Adrenal gland (tissue), 12 donors: Measurements from ENCODE around the gene MIA3. TPM values are rescaled to one million over a fixed set of nuclear protein-coding genes. Genes with fewer than 3 reads are reported as not detected.

ENCODE experiments used
- DNase-seq, 7 donors: peaks; one replicate each; pipeline ENCODE4 v3.0.0-alpha.2; 2019 to 2020
- H3K27ac ChIP-seq, 5 donors: fragments of 200-600 bp; sonication (generic) in 4 of 5; 1 replicate in 3 of 5; 2 replicates in 2 of 5; pipeline versions ENCODE4 v1.5.1 to v1.8.0; 2016 to 2020; ENCODE audit warnings: mild to moderate bottlenecking in 1 of 5
- H3K27me3 ChIP-seq: fragments of 200-600 bp; 2 replicates; pipeline ENCODE4 v1.8.0; 2021
- H3K36me3 ChIP-seq, 2 donors: fragments of 200-600 bp; replicated peaks in 1 of 2; 1 replicate in 1 of 2; 2 replicates in 1 of 2; pipeline versions ENCODE4 v1.5.1 to v1.8.0; 2018 to 2022
- H3K4me1 ChIP-seq, 2 donors: fragments of 200-600 bp; replicated peaks in 1 of 2; 1 replicate in 1 of 2; 2 replicates in 1 of 2; pipeline versions ENCODE4 v1.5.1 to v1.8.0; 2018 to 2021
- H3K4me3 ChIP-seq, 4 donors: fragments of 200-600 bp; sonication (generic) in 3 of 4; one replicate each; pipeline ENCODE4 v1.5.1; 2016 to 2018
- H3K9me3 ChIP-seq, 3 donors: fragments of 200-600 bp; sonication (generic) in 1 of 3; replicated peaks in 1 of 3; 1 replicate in 2 of 3; 2 replicates in 1 of 3; pipeline versions ENCODE4 v1.5.1 to v1.8.0; 2016 to 2021
- CTCF ChIP-seq, 6 experiments: fragments of 450-650 bp in 4 of 6; fragments of 200-600 bp in 2 of 6; sonication (generic) in 1 of 6; IDR thresholded peaks; 1 replicate in 5 of 6; 2 replicates in 1 of 6; pipeline versions ENCODE4 v1.5.1 to v1.8.0; 2016 to 2021; ENCODE audit warnings: antibody characterized with exemption in 6 of 6, mild to moderate bottlenecking in 2 of 6, moderate library complexity in 1 of 6
- POLR2A ChIP-seq, 2 donors: fragments of 450-650 bp; IDR thresholded peaks; one replicate each; pipeline ENCODE4 v1.6.1; 2017; ENCODE audit warnings: antibody characterized with exemption in 2 of 2, mild to moderate bottlenecking in 2 of 2, moderate library complexity in 1 of 2
- WGBS, 4 donors: extraction: QIAGEN DNeasy Blood & Tissue Kit in 2 of 4; methylation state at CpG; one replicate each; pipeline versions ENCODE4 v1.1.5 to v1.1.7; 2013 to 2017; 5-methylcytosine and 5-hydroxymethylcytosine counted together
- intact Hi-C, 2 donors: fragments of 100-400 bp; cut with DNase I; formaldehyde crosslinking; loops; one replicate each; pipeline versions ENCODE4 v1.14.1 to v1.15.0; 2022 to 2023
- polyA plus RNA-seq, 3 donors: library from polyadenylated mRNA; stranded (reverse); fragments of 200-250 nt in 2 of 3; fragments of 350-450 nt in 1 of 3; fragmentation: Illumina TruSeq in 1 of 3; extraction: RNeasy Lipid Tissue Mini Kit (QIAGEN cat#74804) in 1 of 3; gene quantifications; one replicate each; pipeline ENCODE4 v1.2.3, GENCODE V29; 2013 to 2014
- total RNA-seq, 9 donors: library from RNA; depleted of rRNA in 4 of 9; stranded (reverse); fragments of >200 nt in 4 of 9; fragments of 120-200 nt in 1 of 9; fragmentation: NEBNext Ultra II Directional in 1 of 9; extraction: Animal tissue kit (Norgen Biotek cat#: 25700) in 1 of 9; gene quantifications; one replicate each; pipeline versions ENCODE4 v1.1.0 to v1.2.4, GENCODE V29; 2013 to 2023
- donor health status: healthy with polysubstance abuse.
- donor health status: Bipolar disorder and iron deficiency.
- donor health status: DM: yes; HTN: yes; CAD: no.
- donor health status: DM: no; HTN: no; CAD: no.
- donor health status: DM: no; HTN: no; CAD: no.
- donor health status: DM: yes; HTN: yes; CAD: no.

The MIA3 gene
- total and polyA plus RNA-seq, 12 donors, result 33.1 to 146 (median 65.9) TPM

GRCh38 chr1:222713091-222713961 is 95.4 kb downstream of the MIA3 start:
- Histone ChIP-seq H3K4me3 (peak overlapping the region; percentile 43 to 97 (median 80)), H3K4me1 (peaks cover 0 to 22% of the 10 kb centered on the region in 2 donors), H3K9me3 (no peaks in the 10 kb centered on the region), H3K36me3 (peaks cover 0 to 24% of the 10 kb centered on the region in 2 donors), H3K27me3 (no peaks in the 10 kb centered on the region), H3K27ac (peak overlapping the region; percentile 93 to 99 (median 98))
- TF ChIP-seq CTCF (IDR thresholded peaks at IDR 0.05) (no peak), POLR2A (IDR thresholded peaks at IDR 0.05) (peak; percentile 1 to 68)
- 0 to 1% (median 0%) methylated on average over 31 to 39 of the region's 39 CpGs for WGBS, 4 donors
- DNase-seq, result peak; percentile 92 to 96 (median 94)
- intact Hi-C loops, result loop anchor here in 1 of 2 donors (10.0 kb wide), 1 partner anchor 59 kb away; no protein-coding TSS in a partner anchor

GRCh38 chr1:222716393-222716792 is 98.5 kb downstream of the MIA3 start:
- no peak for DNase-seq
- 96 to 100% (median 97%) methylated on average over 2 of the region's 2 CpGs for WGBS, 4 donors
- no peak for TF ChIP-seq POLR2A (IDR thresholded peaks at IDR 0.05)
- no peak overlapping the region for H3K27ac ChIP-seq
- H3K4me1 ChIP-seq, result peaks cover 0 to 8% of the 10 kb centered on the region in 2 donors
- H3K9me3 ChIP-seq, result no peaks in the 10 kb centered on the region
- H3K36me3 ChIP-seq, result peaks cover 0 to 53% of the 10 kb centered on the region in 2 donors
- no peaks in the 10 kb centered on the region for H3K27me3 ChIP-seq
- H3K4me3 ChIP-seq, result no peak overlapping the region
- intact Hi-C loops, result loop anchor here in 1 of 2 donors (10.0 kb wide), 1 partner anchor 62 kb away; no protein-coding TSS in a partner anchor

Other genes starting within 250 kb of the MIA3 start
- gene HHIPL2, start 70.0 kb upstream of the MIA3 start, total RNA-seq, result 1 to 10 TPM in 1 of 9 donors, under 1 TPM in 4, not detected in 4; 0.11 to 3.4 (median 0.18) TPM
- gene HHIPL2, start 70.0 kb upstream of the MIA3 start, polyA plus RNA-seq, result 1 to 10 TPM in 2 of 3 donors, under 1 TPM in 1; 0.86 to 1.9 (median 1.7) TPM
- 1 to 10 TPM; 1.6 to 9.6 (median 5.8) TPM for gene TAF1A, start 28.2 kb upstream of the MIA3 start, total RNA-seq
- gene TAF1A, start 28.2 kb upstream of the MIA3 start, polyA plus RNA-seq, result 1 to 10 TPM; 1.4 to 6.6 (median 1.6) TPM
- gene AIDA, start 94.4 kb downstream of the MIA3 start, total RNA-seq, result 10 to 100 TPM; 29.4 to 62.5 (median 48.7) TPM
- 10 to 100 TPM; 34.1 to 72.0 (median 49.1) TPM for gene AIDA, start 94.4 kb downstream of the MIA3 start, polyA plus RNA-seq
- 10 to 100 TPM; 39.3 to 81.3 (median 42.6) TPM for gene BROX, start 94.5 kb downstream of the MIA3 start, total RNA-seq
- gene BROX, start 94.5 kb downstream of the MIA3 start, polyA plus RNA-seq, result 10 to 100 TPM; 14.1 to 29.4 (median 17.8) TPM
- 1 to 10 TPM in 7 of 9 donors, under 1 TPM in 2; 0.11 to 2.3 (median 1.8) TPM for gene FAM177B, start 119.1 kb downstream of the MIA3 start, total RNA-seq
- 1 to 10 TPM; 1.1 to 1.5 (median 1.4) TPM for gene FAM177B, start 119.1 kb downstream of the MIA3 start, polyA plus RNA-seq
- 10 to 100 TPM; 13.3 to 25.4 (median 17.6) TPM for gene DISP1, start 196.9 kb downstream of the MIA3 start, total RNA-seq
- gene DISP1, start 196.9 kb downstream of the MIA3 start, polyA plus RNA-seq, result 10 to 100 TPM in 1 of 3 donors, 1 to 10 TPM in 2; 6.8 to 15.3 (median 7.3) TPM